ENCODE data around the gene PTPRD. TPM values are rescaled to one million over a fixed set of nuclear protein-coding genes. Genes with fewer than 3 reads are reported as not detected.
"Not testable (repeated sequence)": the region's sequence is repeated elsewhere in the genome, so short reads cannot be mapped to it uniquely, and the experiment has no call there.

PTPRD gene
- total and polyA plus RNA-seq, 2 donors from 2014 or later: 6.4 to 78.9 TPM

DNA sequence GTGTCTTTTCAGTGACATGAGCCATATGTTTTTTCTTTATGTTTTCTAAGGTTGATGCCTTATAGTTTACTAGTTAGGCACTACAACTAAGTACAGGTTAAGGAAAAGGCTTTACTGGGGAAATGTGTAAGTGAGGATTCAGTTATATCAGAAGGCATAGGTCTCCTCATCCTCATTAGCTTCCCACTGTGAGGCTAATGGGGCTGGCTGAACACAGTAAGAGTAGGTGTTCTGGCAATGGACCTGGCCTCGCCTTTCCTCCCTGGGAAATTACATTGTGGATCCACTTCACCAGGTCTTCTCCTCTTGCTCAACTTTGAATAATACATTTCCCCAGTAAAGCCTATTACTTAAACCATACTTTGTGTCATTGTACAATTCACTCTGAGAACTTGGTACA, 225.5 kb downstream of the PTPRD start:
- FAIRE-seq (no peak), DNase-seq (peak in 1 of 5 donors; percentile 13)
- Histone ChIP-seq H3K9ac (ENCODE audit: low read length in 3 of 3) (no peak overlapping the region), H3K36me3 (ENCODE audit: control insufficient read depth in 2 of 3, insufficient read depth in 3 of 3, low read length in 3 of 3) (no peaks in the 10 kb centered on the region), H3K27ac (ENCODE audit: low read depth in 2 of 2, low read length in 2 of 2) (no peak overlapping the region), H3K4me1 (ENCODE audit: control insufficient read depth in 2 of 3, insufficient read depth in 2 of 3, low read depth in 1 of 3, low read length in 3 of 3) (no peaks in the 10 kb centered on the region), H3K4me3 (ENCODE audit: low read length in 3 of 3) (no peak overlapping the region), H3K9me3 (ENCODE audit: control insufficient read depth in 2 of 3, insufficient read depth in 1 of 3, low read length in 3 of 3) (no peaks in the 10 kb centered on the region), H3K27me3 (ENCODE audit: control insufficient read depth, insufficient read depth, low read length) (no peaks in the 10 kb centered on the region)
- intact Hi-C loops (cut with DNase I): no loop called here
- TF ChIP-seq, protein P1, sequence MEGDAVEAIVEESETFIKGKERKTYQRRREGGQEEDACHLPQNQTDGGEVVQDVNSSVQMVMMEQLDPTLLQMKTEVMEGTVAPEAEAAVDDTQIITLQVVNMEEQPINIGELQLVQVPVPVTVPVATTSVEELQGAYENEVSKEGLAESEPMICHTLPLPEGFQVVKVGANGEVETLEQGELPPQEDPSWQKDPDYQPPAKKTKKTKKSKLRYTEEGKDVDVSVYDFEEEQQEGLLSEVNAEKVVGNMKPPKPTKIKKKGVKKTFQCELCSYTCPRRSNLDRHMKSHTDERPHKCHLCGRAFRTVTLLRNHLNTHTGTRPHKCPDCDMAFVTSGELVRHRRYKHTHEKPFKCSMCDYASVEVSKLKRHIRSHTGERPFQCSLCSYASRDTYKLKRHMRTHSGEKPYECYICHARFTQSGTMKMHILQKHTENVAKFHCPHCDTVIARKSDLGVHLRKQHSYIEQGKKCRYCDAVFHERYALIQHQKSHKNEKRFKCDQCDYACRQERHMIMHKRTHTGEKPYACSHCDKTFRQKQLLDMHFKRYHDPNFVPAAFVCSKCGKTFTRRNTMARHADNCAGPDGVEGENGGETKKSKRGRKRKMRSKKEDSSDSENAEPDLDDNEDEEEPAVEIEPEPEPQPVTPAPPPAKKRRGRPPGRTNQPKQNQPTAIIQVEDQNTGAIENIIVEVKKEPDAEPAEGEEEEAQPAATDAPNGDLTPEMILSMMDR (IDR thresholded peaks at IDR 0.05; ENCODE audit: borderline replicate concordance, extremely low read depth, insufficient read depth): no peak

- H3K4me1 ChIP-seq (ENCODE audit: control insufficient read depth in 2 of 3, insufficient read depth in 2 of 3, low read depth in 1 of 3, low read length in 3 of 3): no peaks in the 10 kb centered on the region
- no peaks in the 10 kb centered on the region for H3K9me3 ChIP-seq (ENCODE audit: control insufficient read depth in 2 of 3, insufficient read depth in 1 of 3, low read length in 3 of 3)
- FAIRE-seq (no peak), DNase-seq (no peak)
- TF ChIP-seq, protein P1 (IDR thresholded peaks at IDR 0.05; ENCODE audit: borderline replicate concordance, extremely low read depth, insufficient read depth): no peak
- intact Hi-C loops (cut with DNase I): no loop called here
- no peak overlapping the region for H3K9ac ChIP-seq (ENCODE audit: low read length in 3 of 3)
- H3K36me3 ChIP-seq (ENCODE audit: control insufficient read depth in 2 of 3, insufficient read depth in 3 of 3, low read length in 3 of 3): no peaks in the 10 kb centered on the region
- no peaks in the 10 kb centered on the region for H3K27me3 ChIP-seq (ENCODE audit: control insufficient read depth, insufficient read depth, low read length)
- H3K27ac ChIP-seq (ENCODE audit: low read depth in 2 of 2, low read length in 2 of 2): no peak overlapping the region
- H3K4me3 ChIP-seq (ENCODE audit: low read length in 3 of 3): no peak overlapping the region
These were observed 241.0 kb downstream of the PTPRD start for GRCh38 chr9:10371824-10372223.

DNA sequence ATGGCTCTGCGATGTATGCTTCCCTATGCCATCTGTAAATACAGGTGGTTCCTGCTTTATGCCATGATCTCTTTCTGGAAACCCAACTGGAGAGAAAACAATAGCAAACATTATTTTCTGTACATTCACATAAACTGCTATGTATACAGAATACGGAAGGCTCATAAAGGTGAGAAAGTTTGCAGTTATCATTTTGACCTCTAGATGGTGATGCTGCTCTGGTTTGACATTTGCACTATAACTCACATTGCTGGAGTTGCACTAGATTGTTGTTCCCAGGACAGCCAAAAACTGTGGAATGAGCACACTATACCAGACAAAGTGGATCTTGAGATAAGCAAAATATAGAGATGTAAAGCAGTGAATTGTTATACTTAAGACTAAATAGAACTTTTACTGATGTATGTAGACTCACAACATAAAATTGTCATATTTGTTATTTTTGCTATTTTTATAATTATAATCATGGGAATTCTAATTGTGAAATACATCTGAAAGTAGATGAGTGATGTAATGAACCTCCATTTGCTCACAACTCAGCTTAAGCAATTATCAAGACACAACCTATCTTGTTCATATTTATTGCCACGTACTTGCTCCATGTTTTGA, 246.5 kb downstream of the PTPRD start:
- Histone ChIP-seq H3K27ac (ENCODE audit: low read depth in 2 of 2, low read length in 2 of 2) (no peak overlapping the region), H3K27me3 (ENCODE audit: control insufficient read depth, insufficient read depth, low read length) (no peaks in the 10 kb centered on the region), H3K36me3 (ENCODE audit: control insufficient read depth in 2 of 3, insufficient read depth in 3 of 3, low read length in 3 of 3) (no peaks in the 10 kb centered on the region), H3K9me3 (ENCODE audit: control insufficient read depth in 2 of 3, insufficient read depth in 1 of 3, low read length in 3 of 3) (no peaks in the 10 kb centered on the region), H3K4me1 (ENCODE audit: control insufficient read depth in 2 of 3, insufficient read depth in 2 of 3, low read depth in 1 of 3, low read length in 3 of 3) (no peaks in the 10 kb centered on the region), H3K9ac (ENCODE audit: low read length in 3 of 3) (no peak overlapping the region), H3K4me3 (ENCODE audit: low read length in 3 of 3) (no peak overlapping the region)
- FAIRE-seq (no peak), DNase-seq (peak in 3 of 5 donors; percentile 9 to 69 (median 55))
- intact Hi-C loops (cut with DNase I): no loop called here
- TF ChIP-seq, protein P1 (IDR thresholded peaks at IDR 0.05; ENCODE audit: borderline replicate concordance, extremely low read depth, insufficient read depth): peak; percentile 54

DNA sequence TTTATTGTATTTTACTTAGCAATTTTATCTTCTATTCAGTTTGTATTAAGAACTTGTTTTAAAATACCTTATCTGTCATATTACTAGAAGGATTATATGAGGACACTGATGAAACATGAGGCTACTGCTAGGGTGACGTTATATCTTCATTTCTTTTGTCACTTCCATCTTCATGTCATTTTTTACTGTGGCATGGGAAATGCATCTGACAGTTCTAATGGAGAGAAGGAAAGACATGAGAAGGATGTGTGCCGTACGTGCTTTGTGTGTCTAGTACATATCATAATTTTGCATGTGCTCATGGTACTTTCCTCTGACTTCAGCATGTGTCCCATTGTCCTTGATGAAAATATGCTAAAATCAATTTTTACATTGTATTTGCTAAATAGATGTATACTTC, 258.2 kb downstream of the PTPRD start:
- Histone ChIP-seq H3K27me3 (ENCODE audit: control insufficient read depth, insufficient read depth, low read length) (no peaks in the 10 kb centered on the region), H3K27ac (ENCODE audit: low read depth in 2 of 2, low read length in 2 of 2) (no peak overlapping the region), H3K36me3 (ENCODE audit: control insufficient read depth in 2 of 3, insufficient read depth in 3 of 3, low read length in 3 of 3) (no peaks in the 10 kb centered on the region), H3K9ac (ENCODE audit: low read length in 3 of 3) (no peak overlapping the region), H3K9me3 (ENCODE audit: control insufficient read depth in 2 of 3, insufficient read depth in 1 of 3, low read length in 3 of 3) (no peaks in the 10 kb centered on the region), H3K4me1 (ENCODE audit: control insufficient read depth in 2 of 3, insufficient read depth in 2 of 3, low read depth in 1 of 3, low read length in 3 of 3) (no peaks in the 10 kb centered on the region), H3K4me3 (ENCODE audit: low read length in 3 of 3) (no peak overlapping the region)
- TF ChIP-seq, protein P1 (IDR thresholded peaks at IDR 0.05; ENCODE audit: borderline replicate concordance, extremely low read depth, insufficient read depth): no peak
- intact Hi-C loops (cut with DNase I): no loop called here
- DNase-seq (no peak), FAIRE-seq (no peak)

DNA sequence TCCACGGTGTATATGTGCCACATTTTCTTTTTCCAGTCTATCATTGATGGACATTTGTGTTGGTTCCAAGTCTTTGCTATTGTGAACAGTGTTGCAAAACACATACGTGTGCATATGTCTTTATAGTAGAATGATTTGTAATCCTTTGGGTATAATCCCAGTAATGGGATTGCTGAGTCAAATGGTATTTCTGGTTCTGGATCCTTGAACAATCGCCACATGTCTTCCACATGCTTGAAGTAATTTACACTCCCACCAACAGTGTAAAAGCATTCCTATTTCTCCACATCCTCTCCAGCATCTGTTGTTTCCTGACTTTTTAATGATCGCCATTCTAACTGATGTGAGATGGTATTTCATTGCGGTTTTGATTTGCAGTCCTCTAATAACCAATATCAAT, 267.2 kb downstream of the PTPRD start:
- H3K9ac ChIP-seq (ENCODE audit: low read length in 3 of 3); H3K4me1 ChIP-seq (ENCODE audit: control insufficient read depth in 2 of 3, insufficient read depth in 2 of 3, low read depth in 1 of 3, low read length in 3 of 3); H3K36me3 ChIP-seq (ENCODE audit: control insufficient read depth in 2 of 3, insufficient read depth in 3 of 3, low read length in 3 of 3); intact Hi-C loops (cut with DNase I); DNase-seq; H3K27ac ChIP-seq (ENCODE audit: low read depth in 2 of 2, low read length in 2 of 2); FAIRE-seq; H3K9me3 ChIP-seq (ENCODE audit: control insufficient read depth in 2 of 3, insufficient read depth in 1 of 3, low read length in 3 of 3); H3K4me3 ChIP-seq (ENCODE audit: low read length in 3 of 3); H3K27me3 ChIP-seq (ENCODE audit: control insufficient read depth, insufficient read depth, low read length): not testable (repeated sequence)

Measured in kidney (tissue), 14 donors.